H1 (cell line): ENCODE data around the gene MAPK8IP1. TPM values are rescaled to one million over a fixed set of nuclear protein-coding genes. Genes with fewer than 3 reads are reported as not detected.

Source experiments
- CTCF ChIA-PET: fragments of 300-600 bp; sonication (Branson Sonifier 250); formaldehyde crosslinking; loops from one replicate; lab custom pipeline; 2021; ENCODE audit not compliant: partially characterized antibody; lab: Charles Lee
- POLR2A ChIA-PET: fragments of 300-600 bp; sonication (Branson Sonifier 250); formaldehyde crosslinking; loops from one replicate; lab custom pipeline; 2021; ENCODE audit warnings: inconsistent platforms; ENCODE audit not compliant: partially characterized antibody; lab: Charles Lee
- DNase-seq, 2 experiments: peaks; one replicate each; pipeline versions ENCODE4 v3.0.0 to v3.0.0-alpha.2; 2010 to 2022; ENCODE audit warnings: low spot score in 2 of 2, low read depth in 1 of 2, mixed read lengths in 1 of 2
- FAIRE-seq: peaks from 2 replicates; lab custom pipeline; 2011; peaks lifted over from hg19 to GRCh38; lab: Jason Lieb, UNC
- H2AFZ ChIP-seq: 2 replicates; pipeline ENCODE4 v1.8.1; 2012; ENCODE audit warnings: low read length, inconsistent platforms
- H2AK5ac ChIP-seq: 2 replicates; pipeline ENCODE4 v1.6.1; 2013; ENCODE audit warnings: low read depth, low read length
- H2BK120ac ChIP-seq: replicated peaks from 2 replicates; pipeline ENCODE3; 2013; ENCODE audit warnings: low read depth, low read length, inconsistent platforms
- H2BK12ac ChIP-seq: 2 replicates; pipeline ENCODE4 v1.6.1; 2013; ENCODE audit warnings: low read depth, low read length
- H2BK15ac ChIP-seq: 2 replicates; pipeline ENCODE4 v1.6.1; 2013; ENCODE audit warnings: low read length
- H2BK20ac ChIP-seq: 2 replicates; pipeline ENCODE4 v1.6.1; 2013; ENCODE audit warnings: low read length
- H2BK5ac ChIP-seq: 2 replicates; pipeline ENCODE4 v1.6.1; 2013; ENCODE audit warnings: low read depth, low read length
- H3K14ac ChIP-seq: 2 replicates; pipeline ENCODE4 v1.6.1; 2013; ENCODE audit warnings: inconsistent platforms; ENCODE audit not compliant: insufficient read length
- H3K18ac ChIP-seq: 2 replicates; pipeline ENCODE4 v1.6.1; 2013; ENCODE audit warnings: low read length; ENCODE audit errors: extremely low read depth
- H3K23ac ChIP-seq: 2 replicates; pipeline ENCODE4 v1.6.1; 2013; ENCODE audit warnings: inconsistent platforms; ENCODE audit not compliant: insufficient read length
- H3K23me2 ChIP-seq: 2 replicates; pipeline ENCODE4 v1.6.1; 2013; ENCODE audit warnings: low read depth, low read length
- H3K27ac ChIP-seq: 2 replicates; pipeline ENCODE4 v1.6.1; 2011; ENCODE audit warnings: low read depth, low read length, inconsistent platforms
- H3K27me3 ChIP-seq, 4 experiments: replicated peaks in 1 of 4; 1 replicate in 1 of 4; 2 replicates in 3 of 4; pipeline versions ENCODE4 v1.6.1 to v1.8.1; 2011 to 2013; ENCODE audit warnings: low read length in 3 of 4, mild to moderate bottlenecking in 3 of 4, inconsistent platforms in 2 of 4, mixed read lengths in 2 of 4, moderate library complexity in 1 of 4; ENCODE audit not compliant: control insufficient read depth in 3 of 4, insufficient read depth in 3 of 4; ENCODE audit errors: extremely low read depth in 1 of 4
- H3K36me3 ChIP-seq, 4 experiments: 2 replicates each; pipeline versions ENCODE4 v1.6.1 to v1.8.1; 2011 to 2013; ENCODE audit warnings: mild to moderate bottlenecking in 4 of 4, low read length in 3 of 4, moderate library complexity in 2 of 4, control low read depth in 1 of 4, inconsistent platforms in 1 of 4; ENCODE audit not compliant: insufficient read depth in 4 of 4, control insufficient read depth in 2 of 4
- H3K4ac ChIP-seq: replicated peaks from 2 replicates; pipeline ENCODE3; 2013; ENCODE audit warnings: low read length, low read depth, mixed read lengths, inconsistent platforms; ENCODE audit not compliant: insufficient read length
- H3K4me1 ChIP-seq, 4 experiments: replicated peaks in 1 of 4; 1 replicate in 1 of 4; 2 replicates in 3 of 4; pipeline versions ENCODE4 v1.6.1 to v1.8.1; 2011 to 2013; ENCODE audit warnings: low read length in 3 of 4, inconsistent platforms in 2 of 4, mixed read lengths in 1 of 4; ENCODE audit not compliant: insufficient read depth in 4 of 4, control insufficient read depth in 3 of 4
- H3K4me2 ChIP-seq, 2 experiments: 2 replicates each; pipeline versions ENCODE4 v1.6.1 to v1.8.1; 2011 to 2013; ENCODE audit warnings: low read depth in 2 of 2, low read length in 2 of 2, control low read depth in 1 of 2, inconsistent platforms in 1 of 2, mild to moderate bottlenecking in 1 of 2; ENCODE audit not compliant: insufficient read depth in 1 of 2
- H3K4me3 ChIP-seq, 4 experiments: fragments of 200-600, 300-600 bp in 1 of 4; sonication (generic), shearing (Covaris generic), sonication (Bioruptor Twin) in 1 of 4; 2 replicates each; pipeline versions ENCODE4 v1.5.1 to v1.8.1; 2011 to 2016; ENCODE audit warnings: low read length in 4 of 4, low read depth in 3 of 4, control low read depth in 2 of 4, inconsistent platforms in 2 of 4, mild to moderate bottlenecking in 2 of 4, mixed read lengths in 1 of 4, moderate library complexity in 1 of 4; ENCODE audit not compliant: insufficient read depth in 2 of 4; ENCODE audit errors: extremely low read depth in 1 of 4
- H3K56ac ChIP-seq: replicated peaks from 2 replicates; pipeline ENCODE3; 2013; ENCODE audit warnings: low read depth, mild to moderate bottlenecking, mixed read lengths, low read length, inconsistent platforms; ENCODE audit not compliant: insufficient read length
- H3K79me1 ChIP-seq: 2 replicates; pipeline ENCODE4 v1.6.1; 2013; ENCODE audit warnings: low read depth, low read length, control low read depth
- H3K79me2 ChIP-seq, 2 experiments: 2 replicates each; pipeline versions ENCODE4 v1.6.1 to v1.8.1; 2012 to 2013; ENCODE audit warnings: low read length in 2 of 2, mild to moderate bottlenecking in 2 of 2, inconsistent platforms in 1 of 2; ENCODE audit not compliant: insufficient read depth in 2 of 2, control insufficient read depth in 1 of 2
- H3K9ac ChIP-seq, 4 experiments: replicated peaks in 1 of 4; 1 replicate in 1 of 4; 2 replicates in 3 of 4; pipeline versions ENCODE4 v1.6.1 to v1.8.1; 2011 to 2013; ENCODE audit warnings: low read depth in 3 of 4, low read length in 3 of 4, control low read depth in 2 of 4, mild to moderate bottlenecking in 2 of 4, moderate library complexity in 2 of 4, inconsistent platforms in 1 of 4; ENCODE audit errors: extremely low read depth in 1 of 4
- H3K9me3 ChIP-seq, 2 experiments: 2 replicates each; pipeline versions ENCODE4 v1.6.1 to v1.8.1; 2012 to 2013; ENCODE audit warnings: mild to moderate bottlenecking in 2 of 2, moderate library complexity in 2 of 2, control low read depth in 1 of 2, inconsistent platforms in 1 of 2, low read depth in 1 of 2, low read length in 1 of 2, mixed read lengths in 1 of 2; ENCODE audit not compliant: insufficient read depth in 2 of 2
- H4K20me1 ChIP-seq, 2 experiments: replicated peaks in 1 of 2; 2 replicates each; pipeline versions ENCODE3 to v1.8.1; 2011 to 2013; ENCODE audit warnings: inconsistent platforms in 2 of 2, low read length in 2 of 2, mild to moderate bottlenecking in 1 of 2; ENCODE audit not compliant: insufficient read depth in 2 of 2, control insufficient read depth in 1 of 2
- H4K5ac ChIP-seq: 2 replicates; pipeline ENCODE4 v1.6.1; 2013; ENCODE audit warnings: low read length, low read depth, mixed read lengths, inconsistent platforms; ENCODE audit not compliant: insufficient read length
- H4K8ac ChIP-seq: 2 replicates; pipeline ENCODE4 v1.8.0; 2013; ENCODE audit warnings: mild to moderate bottlenecking, moderate library complexity, low read length, inconsistent platforms; ENCODE audit not compliant: insufficient read depth; ENCODE audit errors: extremely low read depth
- H4K91ac ChIP-seq: replicated peaks from 2 replicates; pipeline ENCODE3; 2013; ENCODE audit warnings: low read length, mixed read lengths, inconsistent platforms; ENCODE audit not compliant: insufficient read length
- ATF2 ChIP-seq: IDR thresholded peaks from 2 replicates; pipeline ENCODE4 v1.6.1; 2012; ENCODE audit warnings: low read length, inconsistent platforms
- ATF3 ChIP-seq: IDR thresholded peaks from 2 replicates; pipeline ENCODE4 v1.6.1; 2011; ENCODE audit warnings: low read depth, mild to moderate bottlenecking, low read length; ENCODE audit not compliant: insufficient read depth
- CHD1 ChIP-seq: IDR thresholded peaks from 2 replicates; pipeline ENCODE4 v1.6.1; 2012; ENCODE audit warnings: low read depth, low read length, improper control_type of control experiment
- HDAC2 ChIP-seq, 2 experiments: fragments of 300-600 bp in 1 of 2; sonication (generic) in 1 of 2; IDR thresholded peaks; 2 replicates each; pipeline ENCODE4 v1.6.1; 2011 to 2012; ENCODE audit warnings: low read depth in 2 of 2, low read length in 2 of 2, mild to moderate bottlenecking in 2 of 2, moderate library complexity in 2 of 2, borderline replicate concordance in 1 of 2, inconsistent platforms in 1 of 2
- KDM1A ChIP-seq: fragments of 200-600, 300-600 bp; sonication (generic); IDR thresholded peaks from 2 replicates; pipeline ENCODE4 v1.7.1; 2016; ENCODE audit warnings: mild to moderate bottlenecking, low read length, borderline replicate concordance
- NANOG ChIP-seq: IDR thresholded peaks from 2 replicates; pipeline ENCODE4 v1.6.1; 2011; ENCODE audit warnings: low read length, low read depth, mild to moderate bottlenecking, inconsistent platforms; ENCODE audit not compliant: insufficient read depth, poor library complexity, severe bottlenecking
- SP2 ChIP-seq: IDR thresholded peaks from 2 replicates; pipeline ENCODE4 v1.6.1; 2012; ENCODE audit warnings: mild to moderate bottlenecking, low read length, inconsistent platforms
- WGBS, 2 experiments: shearing (Covaris generic) in 1 of 2; methylation state at CpG; one replicate each; pipeline versions ENCODE4 v1.1.6 to v1.1.7; 2013 to 2015; ENCODE audit warnings: low lambda C conversion rate in 2 of 2, mixed read lengths in 2 of 2, inconsistent platforms in 1 of 2, low coverage in 1 of 2, missing lambda C conversion rate in 1 of 2; ENCODE audit not compliant: insufficient replicate concordance in 2 of 2, insufficient coverage in 1 of 2, insufficient read length in 1 of 2; ENCODE audit errors: extremely low coverage in 1 of 2, missing lambda C conversion rate in 1 of 2; 5-methylcytosine and 5-hydroxymethylcytosine counted together
- polyA plus RNA-seq, 7 experiments: library from polyadenylated mRNA; depleted of rRNA in 3 of 7; stranded (reverse) in 5 of 7; unstranded in 2 of 7; fragments of >200 nt in 5 of 7; fragments of 200-250 nt in 2 of 7; gene quantifications; 1 replicate in 5 of 7; 2 replicates in 1 of 7; 4 replicates in 1 of 7; pipeline versions ENCODE4 v1.2.1 to v1.2.3, GENCODE V29; 2011 to 2013; ENCODE audit warnings: missing spikeins in 2 of 7, mixed read lengths in 2 of 7
- total RNA-seq: library from RNA; stranded (reverse); fragmentation: NEBNext Ultra II Directional; extraction: Animal tissue kit (Norgen Biotek cat#: 25700); gene quantifications from 2 replicates; pipeline ENCODE4 v1.2.1, GENCODE V29; 2021

The MAPK8IP1 gene
- total and polyA plus RNA-seq, 2 of the 8 experiments (the other 6 are each of a cell fraction or from before 2014, with no cell fraction given) = 32.4 to 40.1 TPM

GRCh38 chr11:45887587-45887986, 2.1 kb downstream of the MAPK8IP1 start:
- H3K14ac ChIP-seq = no peak overlapping the region

More at GRCh38 chr11:45887587-45887986, 2.1 kb downstream of the MAPK8IP1 start:
- peaks cover 0 to 10% (median 5%) of the 10 kb centered on the region in 4 experiments; a peak in 5 of 7 replicates for H3K4me1 ChIP-seq
- H2BK120ac ChIP-seq = no peak overlapping the region
- H4K5ac ChIP-seq = no peak overlapping the region
- no peak overlapping the region; the same call in 1 of the 2 replicates for H2BK5ac ChIP-seq
- no peak overlapping the region for H3K4me3 ChIP-seq
- no peak overlapping the region for H2BK20ac ChIP-seq
- no peaks in the 10 kb centered on the region; the same call in 1 of the 2 replicates for H3K79me1 ChIP-seq
- no peak overlapping the region for H2BK15ac ChIP-seq
- POLR2A ChIA-PET = interaction anchor here (1.2 to 3.2 kb wide), 5 partner anchors 8 to 408 kb away, joined by 3 to 14 read pairs (median 4); partner anchors contain the start of gene LARGE2
- no peak overlapping the region for H3K18ac ChIP-seq
- H4K8ac ChIP-seq = no peak overlapping the region; the same call in 1 of the 2 replicates
- H3K23me2 ChIP-seq = peaks cover 8% of the 10 kb centered on the region; the same call in 1 of the 2 replicates
- no peak overlapping the region for H3K27ac ChIP-seq
- no peak overlapping the region for H3K4me2 ChIP-seq
- H2BK12ac ChIP-seq = no peak overlapping the region
- no peaks in the 10 kb centered on the region for H3K9me3 ChIP-seq
- DNase-seq (no peak), FAIRE-seq (no peak)
- no peaks in the 10 kb centered on the region; a peak in 1 of 4 replicates for H3K79me2 ChIP-seq
- H3K56ac ChIP-seq = no peak overlapping the region
- H4K91ac ChIP-seq = no peak overlapping the region
- H3K9ac ChIP-seq = no peak overlapping the region
- CTCF ChIA-PET = interaction anchor here (1.1 to 5.7 kb wide), 5 partner anchors 11 to 39 kb away, joined by 3 to 32 read pairs (median 4); partner anchors contain the start of gene LARGE2
- no peak overlapping the region for H3K23ac ChIP-seq
- H4K20me1 ChIP-seq = peaks cover 0 to 9% of the 10 kb centered on the region in 2 experiments
- no peak overlapping the region for H3K4ac ChIP-seq
- no peak overlapping the region for H2AK5ac ChIP-seq
- no peak overlapping the region for H2AFZ ChIP-seq
- no peaks in the 10 kb centered on the region; a peak in 2 of 7 replicates for H3K27me3 ChIP-seq
- 93% methylated on average over 8 of the region's 10 CpGs; no CpG with 5 or more reads in 1 of the 2 experiments for WGBS, 2 experiments
- H3K36me3 ChIP-seq = no peaks in the 10 kb centered on the region
- no peak for TF ChIP-seq NANOG
- TF ChIP-seq CHD1 = no peak
- TF ChIP-seq HDAC2 (IDR thresholded peaks at IDR 0.05; ENCODE audit: borderline replicate concordance in 1 of 2, low read depth in 2 of 2, low read length in 2 of 2) = no peak
- no peak for TF ChIP-seq SP2
- TF ChIP-seq KDM1A = no peak
- no peak for TF ChIP-seq ATF2
- TF ChIP-seq ATF3 = no peak
